Activated effector memory CD4-positive, alpha-beta T cell treated with anti-CD3 and anti-CD28 coated beads, Interleukin-2, amount 50 U/mL, for 16 hours (primary cell): Measurements from ENCODE around the gene COX4I2.
"Not testable (repeated sequence)": the region's sequence is repeated elsewhere in the genome, so short reads cannot be mapped to it uniquely, and the experiment has no call there.

Experiments
- DNase-seq: peaks from one replicate; pipeline ENCODE4 v3.0.0-alpha.2; 2020

Gene COX4I2

DNA sequence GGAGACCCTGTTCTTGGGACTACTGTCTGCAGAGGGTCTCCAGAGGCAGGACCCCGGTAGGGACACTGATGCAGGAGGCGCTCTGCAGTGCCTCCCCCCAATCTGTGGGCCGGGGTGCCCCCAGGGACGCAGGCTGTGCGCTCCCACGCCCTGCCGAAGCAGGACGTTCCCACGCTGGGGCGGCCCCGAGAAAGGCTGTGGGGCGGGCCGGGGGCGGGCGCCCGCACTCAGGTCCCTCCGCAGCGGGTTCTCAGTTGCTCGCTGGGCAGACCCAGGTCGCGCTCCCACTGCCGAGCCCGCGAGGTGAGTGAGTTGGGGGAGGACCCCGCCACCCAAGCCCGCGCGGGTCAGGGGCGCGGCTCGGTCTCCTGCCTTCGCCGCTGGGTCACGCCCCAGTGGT, at the start of gene COX4I2:
Gene COX4I2 (plus strand): TSS at position 253 of the 400 bp plus-strand sequence. CDS start 1,106 bp downstream, outside the sequence.
- no peak for DNase-seq

DNA sequence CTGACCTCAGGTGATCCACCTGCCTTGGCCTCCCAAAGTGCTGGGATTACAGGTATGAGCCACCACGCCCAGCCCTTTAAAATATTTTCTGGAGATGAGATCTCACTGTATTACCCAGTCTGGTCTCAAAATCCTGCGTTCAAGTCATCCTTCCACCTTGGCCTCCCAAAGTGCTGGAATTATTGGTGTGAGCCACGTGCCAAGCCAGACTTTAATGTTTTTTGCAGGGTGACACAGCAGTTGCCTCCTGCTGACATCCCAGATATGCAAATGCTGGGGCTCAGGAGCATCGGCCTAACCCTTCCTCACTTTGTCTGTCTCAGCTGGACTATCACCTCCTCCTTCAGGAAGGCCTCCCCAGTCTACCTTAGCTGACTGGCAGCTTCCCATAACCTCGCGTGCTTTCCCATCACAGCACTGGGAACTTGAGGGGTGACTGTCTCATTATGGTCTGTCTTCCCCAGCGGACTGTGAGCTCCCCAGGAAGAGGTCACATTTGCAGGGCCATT, 46.9 kb upstream of the COX4I2 start:
- DNase-seq: no peak

DNA sequence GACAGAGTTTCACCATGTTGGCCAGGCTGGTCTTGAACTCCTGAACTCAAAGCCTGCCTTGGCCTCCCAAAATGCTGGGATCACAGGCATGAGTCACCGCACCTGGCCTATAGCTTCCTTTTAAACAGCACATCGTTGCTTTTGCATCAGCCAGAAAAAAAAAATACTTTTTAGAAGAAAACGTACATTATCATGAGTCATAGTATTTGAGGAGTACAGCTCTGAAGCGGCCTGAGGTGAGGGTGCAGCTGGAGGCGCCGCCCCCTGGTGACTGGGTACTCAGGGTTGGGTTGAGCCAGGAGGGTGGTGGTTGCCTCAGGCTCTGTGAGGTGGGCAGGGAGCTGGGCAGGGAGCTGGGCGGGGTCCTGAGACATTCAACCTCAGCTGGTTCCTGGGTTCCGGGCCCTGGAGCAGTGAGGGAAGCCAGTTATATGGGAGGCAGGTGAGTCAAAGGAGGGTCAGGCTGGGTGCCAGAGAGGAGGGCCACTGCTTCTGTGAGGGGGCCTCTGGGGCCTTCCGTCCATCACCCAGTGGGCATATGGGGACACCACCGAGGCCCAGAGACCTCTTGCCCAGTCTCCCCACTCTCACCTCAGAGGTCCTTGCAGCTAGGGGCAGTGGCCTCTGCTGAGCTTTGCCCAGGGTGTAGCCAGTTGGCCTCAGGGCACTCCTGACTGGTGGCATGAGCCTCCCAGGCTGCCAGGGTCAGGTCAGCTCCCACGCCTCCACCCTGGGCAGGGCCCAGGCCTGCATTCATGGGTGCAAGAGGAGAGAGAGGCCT, 44.3 kb upstream of the COX4I2 start:
- DNase-seq: no peak

DNA sequence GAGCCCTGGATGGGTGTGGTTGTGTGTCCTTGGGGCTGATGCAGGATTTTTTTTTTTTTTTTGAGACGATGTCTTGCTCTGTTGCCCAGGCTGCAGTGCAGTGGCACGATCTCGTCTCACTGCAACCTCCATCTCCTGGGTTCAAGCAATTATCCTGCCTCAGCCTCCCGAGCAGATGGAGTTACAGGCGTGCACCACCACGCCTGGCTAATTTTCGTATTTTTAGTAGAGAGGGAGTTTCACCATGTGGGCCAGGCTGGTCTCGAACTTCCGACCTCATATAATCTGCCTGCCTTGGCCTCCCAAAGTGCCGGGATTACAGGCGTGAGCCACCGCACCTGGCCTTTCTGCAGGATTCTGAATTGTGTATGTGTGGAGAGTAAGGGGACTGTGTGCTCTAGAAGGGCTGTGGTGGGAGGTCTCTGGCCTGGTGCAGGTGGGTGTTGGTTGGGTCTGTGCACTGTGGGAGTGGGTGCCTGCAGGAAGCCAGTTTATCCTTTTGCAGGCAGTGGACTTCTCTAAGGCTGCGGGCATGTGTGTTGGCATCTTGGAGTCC, 43.6 kb upstream of the COX4I2 start:
- DNase-seq: no peak

DNA sequence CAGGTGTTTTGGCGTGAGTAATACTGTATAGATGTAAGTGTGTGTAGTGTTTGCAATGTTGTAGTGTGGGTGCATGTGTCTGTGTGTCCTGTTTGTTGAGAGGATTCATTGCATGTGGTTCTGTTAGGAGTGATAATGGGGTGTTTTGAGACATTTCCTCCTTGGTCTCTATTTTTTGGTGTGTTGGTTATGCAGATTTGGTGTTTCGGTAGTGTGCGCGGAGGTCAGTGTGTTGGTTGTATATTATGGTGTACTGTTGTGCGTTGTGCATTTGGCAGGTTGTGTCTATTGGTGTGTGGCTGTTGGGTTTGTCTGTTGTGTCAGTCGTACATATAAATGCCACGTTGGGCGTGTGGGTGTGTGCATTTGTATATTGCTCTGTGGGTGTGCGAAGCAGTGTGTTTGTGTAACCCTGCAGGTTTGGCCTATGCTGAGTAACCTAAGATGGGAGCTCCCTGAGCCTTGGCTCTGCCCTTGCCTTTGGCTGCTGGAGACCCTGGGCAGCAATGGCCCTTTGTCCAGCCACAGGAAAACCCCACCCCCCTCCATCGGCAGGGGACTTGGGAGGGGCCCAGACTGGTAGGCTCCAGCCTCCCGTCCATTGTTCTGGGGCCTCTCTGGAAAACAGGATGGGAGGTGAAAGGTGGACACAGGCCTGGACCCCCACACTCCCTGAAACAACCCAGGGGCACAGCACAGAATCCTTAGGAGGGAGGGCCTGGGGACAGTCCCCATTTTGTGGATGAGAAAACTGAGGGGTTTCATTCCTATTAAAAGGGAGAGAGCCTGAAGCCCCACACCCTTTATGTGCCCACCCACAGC, 42.9 kb upstream of the COX4I2 start:
- DNase-seq: no peak

DNA sequence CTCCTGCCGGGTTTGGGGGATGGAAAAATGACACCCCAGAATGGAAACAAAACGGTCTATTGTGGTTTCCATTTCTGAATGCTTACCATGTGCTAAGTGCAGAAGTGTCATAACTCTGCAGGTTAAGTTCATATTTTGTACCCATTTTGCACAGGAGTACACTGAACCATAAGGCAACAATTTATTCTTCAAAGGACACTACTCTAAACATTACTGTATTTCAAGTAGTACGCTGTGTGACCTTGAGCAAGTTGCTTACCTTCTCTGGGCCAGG, 42.4 kb upstream of the COX4I2 start:
- DNase-seq: no peak

GRCh38 chr20:31595654-31596411, 41.9 kb upstream of the COX4I2 start:
- DNase-seq: no peak

DNA sequence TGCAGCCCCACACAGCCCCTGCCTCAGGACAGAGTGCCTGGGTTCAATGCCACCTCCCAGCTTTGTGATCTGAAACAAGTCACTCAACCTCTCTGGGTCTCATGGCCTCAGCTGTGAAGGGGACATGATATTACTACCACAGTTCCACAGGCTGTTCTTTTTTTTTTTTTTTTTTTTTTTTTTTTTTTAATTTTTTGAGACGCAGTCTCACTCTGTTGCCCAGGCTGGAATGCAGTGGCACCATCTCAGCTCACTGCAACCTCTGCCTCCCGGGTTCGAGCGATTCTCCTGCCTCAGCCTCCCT, 41.3 kb upstream of the COX4I2 start:
- not testable (repeated sequence) for DNase-seq

DNA sequence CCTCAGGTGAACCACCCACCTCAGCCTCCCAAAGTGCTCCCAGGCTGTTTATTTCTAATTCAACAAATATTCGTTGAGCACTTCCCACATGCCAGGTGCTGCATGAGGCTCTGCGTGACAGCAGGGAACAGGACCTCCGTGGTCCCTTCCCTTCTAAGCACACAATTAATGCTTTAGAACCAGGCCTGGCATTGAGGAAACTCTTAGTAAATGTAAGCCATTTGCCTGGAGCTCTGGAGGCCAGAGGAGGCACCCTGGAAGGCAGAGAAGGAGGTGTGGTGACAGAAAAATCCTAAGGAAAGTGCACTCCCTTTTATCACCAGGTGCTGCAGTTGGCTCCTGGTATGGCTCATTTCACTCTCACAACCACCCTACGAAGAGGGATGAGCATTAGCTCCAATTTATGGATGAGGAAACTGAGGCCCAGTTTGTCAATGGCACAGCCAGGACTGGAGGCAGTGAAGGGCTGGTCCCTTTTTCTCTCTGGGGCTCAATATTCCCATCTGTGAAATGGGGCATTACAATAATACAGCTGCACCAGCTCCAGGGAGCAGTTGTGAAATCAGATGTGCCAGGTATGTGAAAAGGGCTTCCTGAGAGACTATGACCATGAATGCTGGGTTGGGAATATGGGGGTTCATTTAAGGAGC, 40.8 kb upstream of the COX4I2 start:
- DNase-seq: no peak

DNA sequence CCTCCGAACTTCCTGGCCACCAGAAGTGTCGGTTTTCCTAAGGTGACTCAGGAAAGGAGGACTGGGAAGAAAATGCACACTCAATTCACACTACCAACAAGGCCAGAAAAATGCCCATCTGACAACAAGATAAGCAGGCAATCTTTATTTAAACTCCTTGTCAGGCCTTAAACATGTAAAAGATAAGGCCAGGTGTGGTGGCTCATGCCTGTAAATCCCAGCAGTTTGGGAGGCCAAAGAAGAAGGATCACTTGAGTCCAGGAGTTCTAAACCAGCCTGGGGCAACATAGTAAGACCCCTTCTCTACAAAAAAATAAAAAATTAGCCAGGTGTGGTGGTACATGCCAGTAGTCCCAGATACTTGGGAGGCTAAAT, 40.2 kb upstream of the COX4I2 start:
- DNase-seq: no peak

- DNase-seq: no peak
Observed at GRCh38 chr20:31602431-31602778, 35.3 kb upstream of the COX4I2 start.

DNA sequence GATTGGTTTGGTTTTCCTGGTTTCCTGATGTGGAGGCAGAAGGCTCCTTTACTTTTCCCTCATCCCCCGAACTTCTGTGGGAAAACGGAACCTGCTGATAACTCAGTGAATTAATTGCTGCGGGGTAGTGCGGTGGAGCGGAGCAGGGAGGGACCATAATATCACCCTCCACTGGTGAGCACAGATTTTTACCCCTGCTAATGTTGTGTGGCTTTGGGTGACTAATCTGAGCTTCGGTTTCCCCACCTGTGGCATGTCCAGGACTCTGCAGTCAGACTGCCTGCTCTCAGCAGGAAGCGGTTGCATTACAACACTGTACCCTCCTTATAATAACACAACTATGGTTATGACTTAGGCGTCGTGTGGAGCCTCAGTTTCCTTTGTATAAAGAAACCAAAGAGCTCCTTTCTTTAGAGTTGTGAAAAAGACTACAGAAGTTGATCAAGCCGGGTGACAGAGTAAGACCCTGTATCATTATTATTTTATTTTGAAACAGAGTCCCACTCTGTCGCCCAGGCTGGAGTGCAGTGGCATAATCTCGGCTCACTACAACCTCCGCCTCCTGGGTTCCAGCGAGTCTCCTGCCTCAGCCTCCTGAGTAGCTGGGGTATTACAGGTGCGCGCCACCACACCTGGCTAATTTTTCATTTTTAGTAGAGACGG, 34.8 kb upstream of the COX4I2 start:
- DNase-seq: peak; percentile 82

DNA sequence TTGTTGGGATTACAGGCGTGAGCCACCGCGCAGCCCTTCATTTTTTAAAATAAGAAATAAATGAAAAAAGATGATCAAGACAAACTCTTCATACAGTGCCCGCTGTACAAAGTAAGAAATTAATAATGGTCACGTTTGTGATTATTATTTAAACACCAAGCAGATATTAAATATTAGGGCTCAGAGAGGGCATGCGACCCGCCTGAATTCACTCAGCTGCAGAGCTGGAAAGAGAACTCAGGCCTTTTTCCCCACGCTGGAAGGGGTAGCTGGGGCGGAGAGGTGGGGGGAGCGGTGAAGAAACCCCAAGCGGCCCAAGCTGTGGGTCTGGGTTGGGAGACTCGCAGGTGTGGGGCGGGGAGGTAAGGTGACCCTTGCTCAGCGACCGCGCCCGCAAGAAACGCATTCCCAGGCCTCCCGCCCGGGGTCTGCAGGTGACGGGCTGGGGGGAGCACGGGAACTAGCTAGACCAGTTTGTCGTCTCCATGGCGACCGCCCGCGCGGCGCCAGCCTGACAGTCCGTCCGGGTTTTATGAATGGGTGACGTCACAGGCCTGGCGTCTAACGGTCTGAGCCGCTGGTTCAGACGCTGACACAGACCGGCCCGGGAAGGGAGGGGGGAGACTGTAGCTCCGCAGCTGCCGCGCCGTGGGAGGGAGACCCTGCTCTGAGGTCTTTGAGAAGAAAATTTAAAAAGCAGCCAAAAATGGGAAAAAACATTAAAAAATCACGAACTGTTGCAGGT, 33.7 kb upstream of the COX4I2 start:
- peak; percentile 90 for DNase-seq

DNA sequence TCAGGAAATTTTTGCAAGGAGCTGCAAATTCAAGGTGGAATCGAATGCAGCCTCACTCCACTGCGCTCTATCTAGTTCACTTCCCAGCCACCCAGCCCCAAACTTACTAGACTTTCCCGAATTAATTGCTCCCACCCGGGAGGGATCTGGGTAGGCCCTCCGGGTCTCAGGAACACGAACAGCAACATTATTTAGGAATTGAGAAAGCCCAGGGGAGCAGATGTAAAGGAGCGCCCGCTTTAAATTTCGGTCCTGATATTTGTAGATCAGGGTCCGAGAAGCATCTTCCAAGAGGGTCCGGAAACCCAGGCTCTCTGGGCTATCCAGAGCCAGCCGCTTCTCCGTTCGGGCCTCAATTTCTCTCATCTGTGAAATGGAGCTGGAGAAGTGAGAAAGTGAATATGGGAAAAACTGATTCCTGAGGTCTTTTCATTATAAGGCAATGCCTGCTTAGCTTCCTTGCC, 33.1 kb upstream of the COX4I2 start:
- no peak for DNase-seq

- DNase-seq: peak; percentile 96
Observed at GRCh38 chr20:31605031-31605901, 32.4 kb upstream of the COX4I2 start, which contains the start of gene ID1. Gene ID1, plus strand, starts transcription at chr20:31605289. Its CDS starts 99 bp downstream, at chr20:31605388.

DNA sequence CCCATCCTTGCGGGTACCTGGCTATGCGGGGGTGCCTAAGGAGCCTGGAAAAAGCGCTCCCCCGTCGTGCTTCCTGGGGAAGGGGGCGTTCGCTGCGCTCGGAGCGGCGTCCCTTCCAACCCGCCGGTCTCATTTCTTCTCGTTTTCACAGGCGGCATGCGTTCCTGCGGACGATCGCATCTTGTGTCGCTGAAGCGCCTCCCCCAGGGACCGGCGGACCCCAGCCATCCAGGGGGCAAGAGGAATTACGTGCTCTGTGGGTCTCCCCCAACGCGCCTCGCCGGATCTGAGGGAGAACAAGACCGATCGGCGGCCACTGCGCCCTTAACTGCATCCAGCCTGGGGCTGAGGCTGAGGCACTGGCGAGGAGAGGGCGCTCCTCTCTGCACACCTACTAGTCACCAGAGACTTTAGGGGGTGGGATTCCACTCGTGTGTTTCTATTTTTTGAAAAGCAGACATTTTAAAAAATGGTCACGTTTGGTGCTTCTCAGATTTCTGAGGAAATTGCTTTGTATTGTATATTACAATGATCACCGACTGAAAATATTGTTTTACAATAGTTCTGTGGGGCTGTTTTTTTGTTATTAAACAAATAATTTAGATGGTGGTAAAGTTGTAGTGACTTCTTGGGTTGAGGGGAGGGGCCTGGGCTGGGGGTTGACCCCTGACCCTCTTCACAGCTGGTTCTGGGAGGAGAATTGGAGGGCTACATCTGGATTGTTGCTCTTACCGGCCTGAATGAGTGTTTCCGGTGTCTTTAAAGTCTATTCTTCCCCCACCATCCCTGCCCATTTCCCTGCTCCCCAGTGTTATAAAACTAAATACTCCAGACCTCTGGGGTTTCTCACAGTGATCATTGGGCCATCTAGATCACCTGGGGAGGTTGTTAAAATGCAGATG, 31.6 kb upstream of the COX4I2 start:
- no peak for DNase-seq

DNA sequence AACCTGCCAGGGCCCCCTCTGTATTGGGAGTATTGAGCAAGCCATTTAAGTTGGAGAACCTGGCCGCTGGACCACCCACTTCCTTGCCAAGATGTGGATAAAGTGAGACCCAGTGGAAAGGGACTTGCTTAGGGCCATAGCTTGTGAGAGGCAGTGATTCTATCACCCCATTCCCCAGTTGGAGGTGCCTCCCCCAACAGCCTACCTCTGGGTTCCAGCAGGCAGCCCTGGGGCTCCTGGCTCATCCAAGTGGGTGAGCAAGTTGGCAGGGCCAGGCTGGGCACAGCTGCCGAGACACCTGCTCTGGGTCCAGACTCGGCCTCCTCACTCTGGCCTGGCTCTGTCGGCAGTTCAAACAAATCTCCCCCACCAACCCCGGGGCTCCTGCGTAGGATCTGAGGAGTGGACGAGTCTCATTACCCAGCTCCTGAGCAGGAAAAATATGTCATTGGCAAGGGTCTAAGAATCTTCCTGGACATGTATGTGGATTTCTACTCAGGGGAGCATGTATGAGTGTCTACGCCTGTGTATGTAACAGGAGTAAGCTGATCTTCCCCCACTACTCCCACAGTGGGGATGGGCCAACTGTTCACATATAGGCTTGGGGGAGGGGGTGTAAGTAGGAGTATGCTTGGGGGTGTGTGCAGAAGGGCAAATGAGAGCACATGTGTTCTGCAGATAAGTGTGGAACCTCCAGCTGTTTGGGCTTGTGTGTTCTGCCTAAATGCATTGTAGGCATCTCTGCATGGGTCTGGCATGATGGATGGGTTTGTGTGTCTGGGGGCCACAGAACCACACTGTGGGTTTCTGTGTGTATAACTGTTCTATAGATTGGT, 30.7 kb upstream of the COX4I2 start:
- no peak for DNase-seq

DNA sequence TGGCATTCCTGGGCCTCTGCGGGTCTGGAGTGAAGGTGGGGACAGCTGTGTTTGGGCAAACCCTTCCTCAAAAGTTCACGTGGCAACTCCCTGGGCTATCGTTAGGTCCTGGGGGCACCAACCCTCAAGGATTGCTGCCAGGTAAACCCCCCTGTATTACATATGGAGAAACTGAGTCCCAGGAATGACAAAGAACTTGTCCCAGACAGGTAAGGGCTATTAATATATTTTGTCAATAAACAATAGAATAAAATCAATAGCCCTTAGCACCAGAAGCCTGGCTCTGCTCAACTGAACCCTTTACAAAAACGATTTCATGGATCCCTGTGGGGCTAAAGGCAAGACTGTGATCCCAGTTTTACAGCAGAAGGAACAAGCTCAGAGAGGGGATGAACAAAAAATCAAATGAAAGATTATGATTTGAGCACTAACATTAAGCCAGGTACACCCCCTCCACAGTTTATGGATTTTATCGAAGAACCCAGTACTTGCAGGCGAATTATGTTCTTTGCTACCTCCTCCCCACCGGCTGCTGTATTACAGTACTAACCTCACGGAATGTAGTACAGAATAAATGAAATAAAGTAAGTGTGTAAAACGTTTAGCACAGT, 30.0 kb upstream of the COX4I2 start:
- no peak for DNase-seq
